SW 1271 (cell line): ENCODE data around the gene OR10A6.

Experiments
- DNase-seq, 2 experiments: peaks; one replicate each; lab custom pipeline; 2025; lab: John Stamatoyannopoulos, UW

The OR10A6 gene, protein sequence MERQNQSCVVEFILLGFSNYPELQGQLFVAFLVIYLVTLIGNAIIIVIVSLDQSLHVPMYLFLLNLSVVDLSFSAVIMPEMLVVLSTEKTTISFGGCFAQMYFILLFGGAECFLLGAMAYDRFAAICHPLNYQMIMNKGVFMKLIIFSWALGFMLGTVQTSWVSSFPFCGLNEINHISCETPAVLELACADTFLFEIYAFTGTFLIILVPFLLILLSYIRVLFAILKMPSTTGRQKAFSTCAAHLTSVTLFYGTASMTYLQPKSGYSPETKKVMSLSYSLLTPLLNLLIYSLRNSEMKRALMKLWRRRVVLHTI

DNA sequence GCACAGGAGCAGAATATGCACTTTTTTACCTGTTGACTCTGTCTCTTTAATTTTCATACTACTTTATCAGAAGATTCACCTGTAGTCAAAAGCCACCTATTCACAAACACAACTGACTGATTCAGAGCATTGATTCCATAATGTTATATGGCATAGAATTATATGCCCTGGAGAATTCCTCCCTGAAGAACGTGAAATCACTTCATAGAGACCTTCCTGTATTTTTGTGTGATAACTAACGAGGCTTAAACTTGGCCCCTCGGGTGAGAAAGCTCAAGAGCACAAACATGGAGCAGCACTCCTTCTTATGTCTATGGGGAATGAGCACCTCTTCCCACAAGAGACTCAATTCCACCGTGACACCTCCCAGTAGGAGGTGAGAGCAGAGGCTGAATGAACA, at the start of gene OR10A6:
TSS of gene OR10A6 (minus strand) at position 101 of the 400 bp plus-strand sequence. CDS start 2,606 bp downstream, outside the sequence.
- no peak for DNase-seq

DNA sequence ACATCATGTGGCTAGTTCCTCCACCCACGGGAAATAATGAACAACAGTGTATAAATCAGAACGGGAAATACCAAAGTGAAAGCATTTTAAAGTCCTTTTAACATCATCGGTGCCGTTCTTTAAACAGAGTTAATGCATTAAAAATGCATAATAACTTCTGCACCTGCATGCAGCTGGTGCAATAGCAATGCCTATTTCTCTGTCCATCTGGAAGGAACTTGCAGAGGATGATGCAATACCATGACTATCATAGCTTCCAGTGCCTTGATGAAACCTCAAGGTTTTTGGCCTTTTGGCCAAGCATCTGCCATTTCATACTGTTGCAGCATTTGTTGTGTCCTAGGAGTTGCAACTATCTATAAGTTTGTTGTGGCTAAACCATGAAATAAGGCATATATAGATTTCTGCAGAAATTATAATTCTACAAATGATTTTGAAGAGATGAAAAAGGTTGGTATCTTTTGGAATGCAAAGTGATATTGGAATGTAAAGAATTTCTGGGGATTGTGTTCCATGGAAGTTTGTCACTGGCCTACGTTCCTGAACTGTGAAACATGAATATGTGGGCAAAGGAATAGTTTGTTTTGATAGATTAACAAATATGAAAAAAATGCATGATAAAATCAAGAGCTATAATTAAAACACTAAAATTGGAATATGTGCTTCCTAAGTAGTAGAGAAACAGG, 46.3 kb upstream of the OR10A6 start:
- DNase-seq, result peak; percentile 51 to 82

DNA sequence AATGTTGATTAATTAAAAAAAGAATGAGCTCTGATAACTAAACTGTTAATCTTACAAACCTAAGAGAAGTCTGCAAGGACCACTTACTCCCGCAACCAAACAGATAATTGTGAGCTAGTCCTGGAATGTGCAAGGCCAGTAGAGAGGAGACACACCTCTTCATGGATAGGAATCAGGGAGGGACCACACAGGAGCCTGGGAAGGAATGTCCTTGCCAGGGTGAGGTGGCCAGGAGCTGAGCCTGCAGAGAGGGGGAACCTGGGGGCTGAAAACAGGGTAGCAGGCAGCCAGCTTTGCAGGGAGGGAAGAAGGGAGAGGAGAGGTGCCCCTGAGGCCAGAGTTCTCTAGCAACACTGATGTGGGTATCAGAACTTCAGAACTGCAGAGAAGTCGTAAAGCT, 43.6 kb upstream of the OR10A6 start:
- no peak for DNase-seq

DNA sequence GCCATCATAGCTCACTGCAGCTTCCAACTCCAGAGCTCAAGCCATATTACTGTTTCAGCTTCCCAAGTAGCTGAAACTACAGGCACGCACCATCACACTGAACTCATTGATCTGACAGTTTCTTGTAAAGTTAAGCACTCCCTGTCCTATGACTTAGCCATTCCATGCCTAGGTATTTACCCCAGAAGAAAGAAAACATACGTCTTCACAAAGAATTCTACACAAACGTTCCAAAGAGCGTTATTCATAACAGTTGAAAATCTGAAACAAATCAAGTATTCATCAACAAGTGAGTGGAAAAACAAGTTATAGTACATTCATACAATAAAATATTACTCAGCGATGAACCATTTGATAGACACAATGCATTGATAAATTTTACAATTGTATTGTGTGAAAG, 41.9 kb upstream of the OR10A6 start:
- no peak for DNase-seq

DNA sequence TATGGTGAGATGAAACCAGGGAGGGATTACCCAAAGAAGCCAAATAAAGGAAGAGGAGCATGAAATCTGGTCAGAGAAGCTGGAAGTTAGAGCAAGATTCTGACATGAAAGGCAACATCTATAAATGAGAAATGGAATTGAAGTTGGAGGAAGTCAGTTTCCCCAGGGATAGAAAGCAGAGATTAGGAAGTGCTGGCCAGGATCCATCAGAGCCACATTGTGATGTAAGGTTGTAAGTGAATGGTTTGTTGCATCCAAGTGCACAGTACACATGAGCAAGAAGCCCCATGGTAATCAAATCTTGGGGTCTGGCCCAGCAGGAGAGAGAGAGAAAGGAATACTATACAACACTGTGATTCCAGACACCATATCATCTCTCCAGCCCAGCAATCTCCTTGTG, 40.8 kb upstream of the OR10A6 start:
- no peak for DNase-seq

DNA sequence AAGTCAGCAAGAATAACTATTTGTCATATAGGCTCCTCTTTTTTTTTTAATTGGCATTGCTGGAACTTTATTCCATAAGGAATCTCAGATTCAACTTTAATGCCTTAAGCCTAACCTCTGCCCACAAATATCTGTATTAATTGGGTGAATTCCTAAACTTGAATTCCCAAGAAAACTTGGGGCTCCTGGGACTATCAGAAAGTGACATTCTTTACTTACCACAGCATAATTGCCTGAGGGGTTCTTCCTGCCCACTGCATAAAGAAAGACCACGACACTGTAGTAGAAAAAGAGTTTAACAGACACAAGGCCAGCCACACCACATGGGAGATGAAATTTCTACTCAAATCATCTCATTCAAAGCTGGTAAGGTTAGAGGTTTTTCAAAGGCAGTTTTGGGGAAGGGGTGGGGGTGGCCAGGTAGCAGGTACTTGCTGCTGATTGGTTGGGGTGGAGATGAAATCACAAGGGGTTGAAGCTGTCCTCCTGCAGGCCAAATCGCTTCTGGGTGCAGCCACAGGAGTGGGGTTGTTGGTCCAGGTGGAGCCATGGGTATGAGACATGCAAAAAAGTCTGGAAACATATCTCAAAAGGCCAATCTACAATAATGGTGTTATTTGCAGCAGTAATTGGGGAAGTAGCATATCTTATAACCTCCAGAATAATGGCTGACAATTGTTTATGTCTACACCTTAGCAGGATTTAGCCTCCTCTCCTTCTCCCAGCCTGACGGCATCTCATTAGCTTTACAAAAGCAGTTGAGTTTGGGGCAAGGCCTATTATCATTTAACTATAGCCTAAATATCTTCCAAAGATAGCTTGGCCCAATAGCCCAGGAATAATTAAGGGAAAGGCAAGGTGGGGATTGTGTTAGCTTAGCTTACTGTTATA, 38.9 kb upstream of the OR10A6 start:
- DNase-seq, result no peak

DNA sequence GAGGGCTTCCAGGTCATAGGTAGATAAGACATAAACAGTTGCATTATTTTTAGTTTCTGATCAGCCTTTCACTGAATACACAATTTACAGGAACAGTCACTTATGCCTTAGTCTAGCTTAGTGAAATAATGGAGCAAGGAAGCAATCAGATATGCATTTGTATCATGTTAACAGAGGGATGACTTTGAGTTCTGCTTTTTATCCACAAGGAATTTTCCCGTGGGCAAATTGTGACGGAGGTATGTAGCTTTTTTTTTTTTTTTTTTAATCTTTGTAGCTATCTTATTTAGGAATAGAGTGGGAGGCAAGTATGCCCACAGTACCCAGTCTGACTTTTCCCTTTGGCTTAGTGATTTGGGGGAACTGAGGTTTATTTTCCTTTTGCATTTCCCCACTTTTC, 37.6 kb upstream of the OR10A6 start:
- DNase-seq, result no peak

DNA sequence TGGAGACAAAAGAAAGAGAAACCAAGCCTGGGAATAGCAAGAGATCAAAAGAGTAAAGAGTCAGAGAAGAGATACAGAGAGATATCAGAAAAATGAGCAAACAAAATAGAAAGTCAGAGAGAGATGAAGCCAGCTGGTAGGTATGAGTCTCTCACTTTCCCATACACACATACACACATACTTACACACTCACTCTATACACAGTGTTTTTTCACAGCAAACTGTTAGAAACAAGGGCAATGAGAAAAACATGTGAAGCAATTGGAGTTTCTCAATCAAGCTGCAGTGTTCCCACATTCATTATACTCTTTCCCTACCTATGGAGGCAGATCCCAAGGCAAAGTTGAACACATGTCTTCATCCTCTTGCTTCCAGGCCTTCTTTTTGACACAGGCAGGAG, 36.8 kb upstream of the OR10A6 start:
- no peak for DNase-seq

DNA sequence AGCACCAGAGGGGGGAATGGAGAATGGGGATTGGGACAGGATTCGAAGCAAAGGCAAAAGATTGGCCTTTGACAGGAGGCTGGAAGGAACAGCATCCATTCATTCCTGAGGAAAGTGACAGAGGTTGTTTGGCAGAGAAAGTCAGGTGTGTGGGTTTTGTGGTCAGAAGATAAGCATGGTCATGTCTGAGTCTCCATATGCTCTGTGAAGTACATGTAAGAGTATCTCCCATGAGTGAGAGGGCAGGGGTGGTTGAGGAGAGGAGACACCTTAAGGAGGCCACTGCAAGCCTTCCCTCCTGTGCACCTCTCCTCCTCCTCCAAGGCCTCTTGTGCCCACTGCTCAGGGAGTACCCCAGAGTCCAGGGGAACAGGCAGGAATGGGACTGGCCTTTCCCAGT, 36.0 kb upstream of the OR10A6 start:
- DNase-seq, result no peak

DNA sequence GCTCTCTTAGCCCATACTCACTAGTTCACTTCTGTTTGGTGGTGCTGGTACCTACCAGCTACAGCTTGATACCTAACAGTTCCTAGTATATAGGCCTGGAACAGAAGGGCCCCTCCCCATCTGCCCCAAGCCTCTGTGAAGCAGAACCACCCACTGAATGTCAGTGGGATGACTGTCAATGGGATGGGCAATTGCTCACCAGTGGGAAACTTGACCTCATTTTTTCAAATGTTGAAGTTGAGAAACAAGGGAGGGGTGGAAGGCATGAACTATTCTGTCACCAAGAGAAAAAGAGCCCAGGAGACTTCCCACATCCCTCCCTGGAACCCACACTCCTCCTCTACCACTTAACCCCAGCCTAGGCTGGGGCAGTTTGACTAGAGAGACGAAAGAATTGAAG, 34.3 kb upstream of the OR10A6 start, which contains the start of gene NLRP10:
TSS of gene NLRP10 (minus strand) at position 62 of the 400 bp plus-strand sequence. CDS start 1,952 bp downstream, outside the sequence.
- no peak for DNase-seq

DNA sequence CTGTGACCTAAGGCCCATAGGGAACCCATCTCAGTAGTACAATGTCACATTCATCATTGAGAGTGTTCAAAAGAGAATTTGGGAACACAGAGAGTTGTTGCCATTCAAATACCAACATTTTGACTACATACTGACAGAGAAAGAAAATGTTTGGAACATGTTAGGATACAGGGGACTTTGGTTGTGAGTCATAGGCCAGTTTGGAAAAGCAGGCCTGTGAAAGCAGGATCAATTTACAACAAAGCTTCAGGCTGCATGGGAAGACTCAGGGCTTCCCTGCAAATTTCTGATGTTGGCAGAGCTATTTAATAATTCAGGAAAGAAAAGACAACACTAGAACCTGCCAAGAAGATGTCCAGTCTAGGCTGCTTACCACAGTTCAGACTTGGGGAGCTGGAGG, 33.8 kb upstream of the OR10A6 start:
- DNase-seq, result no peak

DNA sequence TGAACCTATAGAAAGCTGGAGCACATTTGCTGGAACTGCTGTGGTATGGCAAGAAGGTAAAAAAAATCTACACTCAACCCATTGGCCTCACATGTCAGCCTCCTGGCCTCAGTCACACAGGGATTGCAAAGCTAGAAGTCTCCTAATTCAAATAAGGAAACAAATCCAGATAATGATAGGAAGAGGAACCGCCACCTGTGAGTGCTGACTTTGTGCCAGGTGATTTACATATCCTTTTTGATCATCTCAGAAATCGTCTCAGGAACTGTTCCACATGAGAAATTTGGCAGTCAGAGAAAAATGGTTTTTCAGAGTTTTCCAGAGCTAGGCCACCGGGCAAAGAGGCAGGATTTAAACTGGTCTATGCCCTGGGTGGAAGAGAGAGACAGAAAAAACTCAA, 33.2 kb upstream of the OR10A6 start:
- DNase-seq, result no peak

DNA sequence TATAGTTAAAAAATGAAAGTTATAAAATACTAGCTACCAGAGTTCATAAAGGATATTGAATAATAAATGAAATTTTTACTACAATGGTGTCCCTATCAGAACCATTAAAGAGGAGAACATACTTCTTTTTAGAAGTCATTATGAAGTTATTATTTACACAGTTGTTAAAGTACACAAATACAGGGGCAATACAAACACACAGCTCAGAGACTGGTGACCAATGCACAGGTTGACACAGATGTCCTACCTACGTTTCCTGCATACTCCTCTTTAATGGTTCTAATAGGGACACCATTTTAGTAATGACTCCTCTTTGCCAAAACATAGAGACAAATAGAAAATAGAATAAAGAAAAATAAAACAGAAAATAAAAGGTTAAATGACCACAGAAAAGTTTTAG, 24.1 kb upstream of the OR10A6 start:
- no peak for DNase-seq

DNA sequence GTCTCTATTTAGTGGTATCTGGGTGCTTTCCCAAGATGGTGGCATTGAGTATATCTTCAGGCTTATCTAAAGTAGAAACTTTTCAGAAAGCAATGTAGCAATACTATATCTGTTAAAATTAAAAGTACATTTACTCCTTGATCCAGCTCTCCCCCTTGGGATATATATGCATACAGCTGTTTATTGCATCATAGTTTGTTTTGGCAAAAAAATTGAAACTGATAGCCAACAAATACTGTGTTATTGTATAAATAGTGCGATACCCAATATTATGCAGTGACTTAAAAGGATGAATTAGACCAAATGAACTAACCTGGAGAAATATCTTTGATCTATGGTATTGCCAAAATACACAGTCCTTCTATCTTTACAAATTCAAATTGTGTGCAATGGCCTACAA, 18.9 kb upstream of the OR10A6 start:
- no peak for DNase-seq

DNA sequence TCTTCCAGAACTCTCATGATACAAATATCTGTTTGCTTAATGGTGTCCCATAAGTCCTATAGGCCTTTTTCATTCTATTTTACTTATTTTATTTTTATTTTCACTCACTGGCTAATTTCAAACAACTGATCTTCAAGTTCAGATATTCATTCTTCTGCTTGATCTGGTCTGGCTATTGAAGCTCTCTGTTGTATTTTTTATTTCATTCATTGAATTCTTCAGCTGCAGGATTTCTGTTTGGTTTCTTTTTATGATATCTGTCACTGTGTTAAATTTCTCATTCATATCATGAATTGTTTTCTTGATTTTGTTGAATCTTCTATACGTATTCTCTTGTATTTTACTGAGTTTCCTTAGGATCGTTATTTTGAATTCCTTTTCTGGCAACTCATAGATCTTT, 13.1 kb upstream of the OR10A6 start:
- DNase-seq, result no peak

DNA sequence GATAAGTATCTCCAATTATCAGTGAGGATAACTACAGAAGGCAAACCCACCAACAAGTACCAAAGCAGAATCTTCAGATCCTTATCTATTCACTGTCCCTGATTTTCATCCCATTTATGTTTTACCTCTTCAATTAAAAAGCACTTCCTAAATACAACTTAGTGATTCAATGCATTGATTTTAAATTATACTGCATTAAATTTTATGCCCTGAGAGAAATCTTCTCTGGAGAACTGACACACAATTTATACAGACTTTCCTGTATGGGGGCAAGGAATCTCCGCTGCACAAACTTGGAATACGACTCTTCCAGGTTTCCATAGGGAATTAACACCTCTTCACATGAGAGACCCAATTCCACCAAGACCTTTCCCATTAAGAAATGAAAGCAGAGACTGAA, 10.5 kb upstream of the OR10A6 start, which contains the start of gene OR10A3:
TSS of gene OR10A3 (minus strand) at position 101 of the 400 bp plus-strand sequence. CDS start 2,188 bp downstream, outside the sequence.
- DNase-seq, result no peak

DNA sequence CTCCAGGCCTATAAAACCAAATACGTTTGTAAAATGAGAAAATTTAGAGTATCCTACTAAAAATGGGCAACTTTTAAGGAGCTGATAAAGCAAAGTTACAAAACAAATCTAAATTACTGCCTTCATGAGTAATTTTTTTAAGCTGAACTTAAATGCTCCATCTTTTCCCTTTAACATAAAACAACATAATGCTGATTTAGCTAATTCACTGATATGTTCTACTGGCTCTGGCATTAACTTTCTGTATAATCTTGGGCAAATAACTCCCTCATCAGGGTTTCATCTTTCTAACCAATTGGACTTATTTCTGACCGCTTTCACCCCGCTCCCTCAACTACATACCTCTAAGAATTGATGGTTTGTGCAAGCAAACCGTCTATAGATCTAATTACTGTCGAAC, 10.1 kb upstream of the OR10A6 start:
- no peak for DNase-seq

DNA sequence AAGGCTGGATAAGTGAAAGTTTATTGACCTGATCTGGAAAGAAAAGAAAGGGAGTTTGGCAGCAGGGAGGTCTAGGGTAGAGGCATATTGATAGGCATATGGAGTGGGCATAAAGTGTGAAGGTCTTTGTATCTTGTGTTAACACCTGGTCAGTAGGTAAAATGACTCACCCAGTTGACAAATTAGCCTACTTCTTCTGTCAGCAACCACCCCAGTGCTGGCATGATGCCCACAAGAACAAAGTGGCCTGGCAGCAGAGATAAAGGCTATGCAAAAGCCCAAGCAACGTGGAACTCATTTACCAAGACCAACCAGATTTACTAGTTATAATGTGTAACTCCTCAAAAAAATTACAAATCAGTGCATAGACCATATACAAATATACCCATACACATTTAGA, 5.5 kb upstream of the OR10A6 start:
- DNase-seq, result no peak

DNA sequence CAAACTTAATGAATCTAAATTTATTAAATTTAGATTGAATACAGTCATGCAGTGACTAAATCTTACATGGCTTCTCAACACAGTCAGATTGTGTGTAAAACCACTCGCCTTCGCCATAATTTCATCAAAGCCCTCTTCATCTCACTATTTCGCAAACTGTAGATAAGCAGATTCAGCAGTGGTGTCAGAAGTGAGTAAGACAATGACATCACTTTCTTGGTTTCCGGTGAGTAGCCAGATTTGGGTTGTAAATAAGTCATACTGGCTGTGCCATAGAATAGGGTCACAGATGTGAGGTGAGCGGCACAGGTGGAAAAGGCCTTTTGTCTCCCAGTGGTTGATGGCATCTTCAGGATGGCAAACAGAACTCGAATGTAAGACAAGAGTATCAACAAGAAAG, 3.4 kb downstream of the OR10A6 start:
- no peak for DNase-seq

DNA sequence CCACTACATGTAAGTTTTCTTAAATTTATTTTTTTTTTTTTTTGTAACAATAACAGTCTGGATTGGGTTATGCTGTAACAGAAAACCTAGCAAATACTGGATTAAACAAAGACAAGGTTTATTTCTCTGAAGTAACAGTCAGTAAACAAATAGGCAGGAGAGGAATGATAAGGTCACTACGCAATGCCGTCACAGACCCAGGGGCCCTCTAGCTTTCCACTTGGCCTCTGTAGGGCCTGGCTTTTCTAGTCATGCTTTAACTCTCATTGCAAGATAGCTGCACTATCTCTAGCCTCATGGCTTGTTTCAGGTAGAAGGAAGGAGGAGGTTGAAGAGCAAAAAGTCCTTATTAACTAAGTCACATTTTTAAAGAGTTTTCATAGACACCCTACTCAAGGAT, 6.5 kb downstream of the OR10A6 start:
- DNase-seq, result no peak

DNA sequence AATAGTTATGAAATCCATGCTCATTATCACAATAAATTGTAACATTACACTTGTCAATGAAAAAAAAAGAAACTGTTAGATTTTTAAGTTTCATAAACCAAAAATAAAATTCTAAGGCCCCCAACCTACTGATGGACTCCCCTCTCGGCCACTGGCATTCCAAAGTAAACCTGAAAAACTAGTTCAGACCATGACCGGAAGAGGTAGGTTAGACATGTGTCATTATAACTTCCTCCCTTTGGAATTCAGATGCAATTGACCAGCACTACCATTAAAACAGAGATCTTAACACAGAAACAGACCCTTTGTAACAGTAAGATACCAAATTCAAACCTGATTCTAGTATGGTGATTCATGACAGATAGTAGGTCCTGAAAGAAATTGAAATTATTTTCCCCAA, 12.9 kb downstream of the OR10A6 start:
- no peak for DNase-seq

DNA sequence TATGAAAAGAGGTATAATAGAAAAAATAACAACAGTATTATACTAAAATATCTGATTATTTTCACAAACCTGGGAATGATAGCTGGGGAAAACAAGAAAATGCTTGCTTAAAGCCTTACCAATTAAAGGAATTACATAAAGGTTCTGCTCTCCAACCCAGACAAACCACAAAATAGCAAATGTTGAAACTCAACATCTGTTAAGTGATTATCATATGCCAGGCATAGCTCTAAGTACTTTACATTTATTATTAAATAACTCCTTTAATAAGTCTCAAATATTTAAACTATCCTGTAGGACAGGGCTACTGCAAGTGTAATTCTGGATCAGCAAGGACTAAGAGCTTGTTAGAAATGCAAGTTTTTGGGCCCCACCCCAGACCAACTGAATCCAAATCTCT, 20.1 kb downstream of the OR10A6 start:
- DNase-seq, result no peak
